HepG2 (cell line): Measurements from ENCODE around the gene EPHB4. TPM values are rescaled to one million over a fixed set of nuclear protein-coding genes. Genes with fewer than 3 reads are reported as not detected.

Experiments used
- BORCS8-MEF2B ChIP-seq: sonication (generic); formaldehyde crosslinking; IDR thresholded peaks from 2 replicates; pipeline ENCODE4 v1.8.0; 2022; ENCODE audit warnings: mild to moderate bottlenecking, missing genetic modification reagents
- GTF2F1 ChIP-seq: fragments of 150-350 bp; IDR thresholded peaks from 2 replicates; pipeline ENCODE4 v1.6.1; 2014; ENCODE audit warnings: low read length
- HNF1A ChIP-seq, 2 experiments: sonication (generic) in 1 of 2; formaldehyde crosslinking in 1 of 2; IDR thresholded peaks; 2 replicates each; pipeline versions ENCODE4 v1.4.0 to v1.6.1; 2016 to 2020; ENCODE audit warnings: borderline replicate concordance in 1 of 2, low read depth in 1 of 2, mild to moderate bottlenecking in 1 of 2, missing genetic modification reagents in 1 of 2
- KAT7 ChIP-seq: IDR thresholded peaks from 2 replicates; pipeline ENCODE4 v1.6.1; 2018; ENCODE audit warnings: borderline replicate concordance, missing compliant biosample characterization
- KDM2A ChIP-seq: sonication (generic); formaldehyde crosslinking; IDR thresholded peaks from 2 replicates; pipeline ENCODE4 v1.4.0; 2020; ENCODE audit warnings: low read depth, missing genetic modification reagents, borderline replicate concordance
- KDM5A ChIP-seq: fragments of 200-600 bp; sonication (generic); IDR thresholded peaks from 2 replicates; pipeline ENCODE4 v1.7.0; 2018; ENCODE audit warnings: antibody characterized with exemption, mild to moderate bottlenecking, low read length, borderline replicate concordance
- KLF9 ChIP-seq: IDR thresholded peaks from 2 replicates; pipeline ENCODE4 v1.6.1; 2016; ENCODE audit warnings: low read depth
- KMT2A ChIP-seq: sonication (generic); formaldehyde crosslinking; IDR thresholded peaks from 2 replicates; pipeline ENCODE4 v1.4.0; 2020; ENCODE audit warnings: missing genetic modification reagents
- MAZ ChIP-seq, 2 experiments: sonication (generic) in 1 of 2; formaldehyde crosslinking in 1 of 2; IDR thresholded peaks; 2 replicates each; pipeline versions ENCODE4 v1.5.0 to v1.6.1; 2012 to 2020; ENCODE audit warnings: low read depth in 2 of 2, mild to moderate bottlenecking in 2 of 2, borderline replicate concordance in 1 of 2, improper control_type of control experiment in 1 of 2, low read length in 1 of 2, missing genetic modification reagents in 1 of 2, moderate library complexity in 1 of 2
- MXD4 ChIP-seq: IDR thresholded peaks from 2 replicates; pipeline ENCODE4 v1.6.1; 2016; ENCODE audit warnings: mild to moderate bottlenecking, missing biosample characterization, missing genetic modification reagents
- POLR2AphosphoS5 ChIP-seq: IDR thresholded peaks from 2 replicates; pipeline ENCODE4 v1.6.1; 2012; ENCODE audit warnings: low read depth, low read length
- SAFB2 ChIP-seq: sonication (generic); formaldehyde crosslinking; IDR thresholded peaks from 2 replicates; pipeline ENCODE4 v1.5.1; 2020; ENCODE audit warnings: missing genetic modification reagents, low read depth, mild to moderate bottlenecking, borderline replicate concordance
- SP1 ChIP-seq, 2 experiments: fragments of 450-650 bp in 1 of 2; sonication (generic) in 1 of 2; formaldehyde crosslinking in 1 of 2; IDR thresholded peaks; 2 replicates each; pipeline versions ENCODE4 v1.4.0 to v1.6.1; 2016 to 2020; ENCODE audit warnings: missing genetic modification reagents in 1 of 2
- YEATS4 ChIP-seq: sonication (generic); formaldehyde crosslinking; IDR thresholded peaks from 2 replicates; pipeline ENCODE4 v1.4.0; 2020; ENCODE audit warnings: missing genetic modification reagents, borderline replicate concordance
- ZEB1 ChIP-seq: IDR thresholded peaks from 2 replicates; pipeline ENCODE4 v1.6.1; 2012; ENCODE audit warnings: mild to moderate bottlenecking, low read depth, inconsistent platforms; ENCODE audit not compliant: insufficient replicate concordance
- ZMYM3 ChIP-seq: sonication (generic); formaldehyde crosslinking; IDR thresholded peaks from 2 replicates; pipeline ENCODE4 v1.5.1; 2020; ENCODE audit warnings: mild to moderate bottlenecking, missing genetic modification reagents
- ZNF224 ChIP-seq: sonication (generic); formaldehyde crosslinking; IDR thresholded peaks from 2 replicates; pipeline ENCODE4 v1.5.0; 2020; ENCODE audit warnings: mild to moderate bottlenecking, missing genetic modification reagents
- ZNF331 ChIP-seq: sonication (generic); formaldehyde crosslinking; IDR thresholded peaks from 2 replicates; pipeline ENCODE4 v1.4.0; 2020; ENCODE audit warnings: missing genetic modification reagents
- ZNF468 ChIP-seq: sonication (generic); formaldehyde crosslinking; IDR thresholded peaks from 2 replicates; pipeline ENCODE4 v1.8.0; 2022; ENCODE audit warnings: mild to moderate bottlenecking, moderate library complexity, missing genetic modification reagents
- ZNF770 ChIP-seq: sonication (generic); formaldehyde crosslinking; IDR thresholded peaks from 2 replicates; pipeline ENCODE4 v1.5.0; 2020; ENCODE audit warnings: mild to moderate bottlenecking, missing genetic modification reagents
- polyA plus RNA-seq, 8 experiments: library from polyadenylated mRNA; depleted of rRNA in 3 of 8; stranded (reverse) in 7 of 8; unstranded in 1 of 8; fragments of >200 nt; fragmentation: Illumina TruSeq in 4 of 8; extraction: Trizol in 4 of 8; gene quantifications; 2 replicates each; pipeline versions ENCODE4 v1.2.1 to v1.2.3, GENCODE V29; 2011 to 2016; ENCODE audit warnings: low read depth in 4 of 8, missing spikeins in 1 of 8, mixed read lengths in 1 of 8; ENCODE audit not compliant: insufficient read depth in 1 of 8
- total RNA-seq, 5 experiments: library from RNA; depleted of rRNA; stranded (reverse); fragments of >200 nt; fragmentation: Illumina TruSeq; extraction: Trizol; gene quantifications; 2 replicates each; pipeline ENCODE4 v1.2.3, GENCODE V29; 2016; ENCODE audit warnings: low read depth in 1 of 5

EPHB4 gene
- total and polyA plus RNA-seq, 2 of the 13 experiments (the other 11 are each of a cell fraction or from before 2014, with no cell fraction given) = 61.4 to 69.6 TPM

- 0 out of 2 replicates have a peak, but pooled peaks have one; percentile 44 for TF ChIP-seq KLF9 (CRISPR knock-in tag)
- peak; percentile 98 for TF ChIP-seq ZEB1
- no peak; the same call in 1 of the 2 replicates for TF ChIP-seq SAFB2 (CRISPR knock-in tag)
- 0 out of 2 replicates have a peak, but pooled peaks have one; percentile 47 for TF ChIP-seq KAT7
- TF ChIP-seq ZNF468 = 0 out of 2 replicates have a peak, but pooled peaks have one; percentile 48
- TF ChIP-seq BORCS8-MEF2B (CRISPR knock-in tag) = peak; percentile 74; the same call in 1 of the 2 replicates
- 0 out of 2 replicates have a peak, but pooled peaks have one; percentile 24 for TF ChIP-seq ZMYM3 (CRISPR knock-in tag)
- no peak for TF ChIP-seq SP1 (IDR thresholded peaks at IDR 0.05)
- peak; percentile 67 for TF ChIP-seq SP1 (CRISPR knock-in tag; IDR thresholded peaks at IDR 0.05)
- TF ChIP-seq YEATS4 = peak; percentile 83
- TF ChIP-seq ZNF224 (CRISPR knock-in tag) = no peak
- no peak; the same call in 1 of the 2 replicates for TF ChIP-seq ZNF331 (CRISPR knock-in tag)
- TF ChIP-seq MXD4 (CRISPR knock-in tag) = peak; percentile 99
- TF ChIP-seq POLR2AphosphoS5 = peak; percentile 35; the same call in 1 of the 2 replicates
- peak; percentile 77 for TF ChIP-seq ZNF770 (CRISPR knock-in tag)
- no peak for TF ChIP-seq HNF1A (IDR thresholded peaks at IDR 0.05; ENCODE audit: low read depth)
- 0 out of 2 replicates have a peak, but pooled peaks have one; percentile 45 for TF ChIP-seq HNF1A (CRISPR knock-in tag; IDR thresholded peaks at IDR 0.05; ENCODE audit: borderline replicate concordance)
- 0 out of 2 replicates have a peak, but pooled peaks have one; percentile 15 for TF ChIP-seq MAZ (IDR thresholded peaks at IDR 0.05; ENCODE audit: borderline replicate concordance, low read depth, low read length)
- TF ChIP-seq MAZ (CRISPR knock-in tag; IDR thresholded peaks at IDR 0.05; ENCODE audit: low read depth) = peak; percentile 72
- TF ChIP-seq KMT2A (CRISPR knock-in tag) = 0 out of 2 replicates have a peak, but pooled peaks have one; percentile 14
- TF ChIP-seq KDM2A (CRISPR knock-in tag) = peak; percentile 82
- TF ChIP-seq GTF2F1 = no peak
- peak; percentile 91 for TF ChIP-seq KDM5A
These were observed 24.9 kb upstream of the EPHB4 start, which contains the start of gene SLC12A9 (continued) for GRCh38 chr7:100852048-100852872.
